Activated T-cell treated with anti-CD3 and anti-CD28 coated beads, Interleukin-2, amount 50 U/mL, for 4 hours (primary cell): Measurements from ENCODE around the gene TNS4. TPM values are rescaled to one million over a fixed set of nuclear protein-coding genes. Genes with fewer than 3 reads are reported as not detected.

ENCODE experiments used
- ATAC-seq, 2 donors: fragments of 200-7000 bp; cut with Tn5 transposase; one replicate each; pipeline ENCODE4 v1.10.0; 2021
- DNase-seq: peaks from one replicate; pipeline ENCODE4 v3.0.0-alpha.2; 2020
- H3K27me3 Mint-ChIP-seq: one replicate; pipeline ENCODE4 v1.8.0; 2021; ENCODE audit warnings: low read depth, mixed read lengths
- H3K36me3 Mint-ChIP-seq: one replicate; pipeline ENCODE4 v1.8.0; 2022; ENCODE audit warnings: mixed read lengths; ENCODE audit not compliant: insufficient read depth
- H3K4me1 Mint-ChIP-seq: one replicate; pipeline ENCODE4 v1.8.0; 2021; ENCODE audit warnings: low read depth, mixed read lengths
- H3K4me3 Mint-ChIP-seq: one replicate; pipeline ENCODE4 v1.8.0; 2021; ENCODE audit warnings: mild to moderate bottlenecking, moderate library complexity, mixed read lengths
- H3K9me3 Mint-ChIP-seq: one replicate; pipeline ENCODE4 v1.8.0; 2021; ENCODE audit warnings: mixed read lengths
- total RNA-seq, 3 donors: library from RNA; stranded (reverse); gene quantifications; one replicate each; pipeline ENCODE4 v1.2.1, GENCODE V29; 2021

The TNS4 gene
- total RNA-seq, 3 donors from 2014 or later: 3.9 to 4.7 (median 4.1) TPM

- H3K4me1 Mint-ChIP-seq: peaks cover 64% of the 10 kb centered on the region
- ATAC-seq (no peak), DNase-seq (no peak)
- no peaks in the 10 kb centered on the region for H3K36me3 Mint-ChIP-seq
- H3K27me3 Mint-ChIP-seq: no peaks in the 10 kb centered on the region
- no peaks in the 10 kb centered on the region for H3K9me3 Mint-ChIP-seq
- no peak overlapping the region for H3K4me3 Mint-ChIP-seq
Observed at GRCh38 chr17:40482722-40483121, 18.7 kb downstream of the TNS4 start.

- H3K9me3 Mint-ChIP-seq: no peaks in the 10 kb centered on the region
- no peaks in the 10 kb centered on the region for H3K27me3 Mint-ChIP-seq
- ATAC-seq (no peak), DNase-seq (no peak)
- no peaks in the 10 kb centered on the region for H3K36me3 Mint-ChIP-seq
- H3K4me3 Mint-ChIP-seq: peak overlapping the region; percentile 8
- peaks cover 60% of the 10 kb centered on the region for H3K4me1 Mint-ChIP-seq
Observed at GRCh38 chr17:40481106-40481505, 20.3 kb downstream of the TNS4 start.

GRCh38 chr17:40480501-40481003, 20.9 kb downstream of the TNS4 start:
- no peaks in the 10 kb centered on the region for H3K27me3 Mint-ChIP-seq

GRCh38 chr17:40479754-40480480, 21.5 kb downstream of the TNS4 start:
- ATAC-seq: no peak
- Mint-ChIP-seq H3K36me3 (no peaks in the 10 kb centered on the region), H3K9me3 (no peaks in the 10 kb centered on the region), H3K27me3 (no peaks in the 10 kb centered on the region), H3K4me1 (peaks cover 50% of the 10 kb centered on the region), H3K4me3 (peak overlapping the region; percentile 59)
- no peak for DNase-seq

More at GRCh38 chr17:40480501-40481003, 20.9 kb downstream of the TNS4 start:
- Mint-ChIP-seq H3K4me1 (peaks cover 56% of the 10 kb centered on the region), H3K4me3 (peak overlapping the region; percentile 59), H3K36me3 (no peaks in the 10 kb centered on the region), H3K9me3 (no peaks in the 10 kb centered on the region)
- peak; percentile 64 for DNase-seq
- peak; percentile 87 to 90 for ATAC-seq

- Mint-ChIP-seq H3K36me3 (no peaks in the 10 kb centered on the region), H3K9me3 (no peaks in the 10 kb centered on the region), H3K4me1 (peaks cover 44% of the 10 kb centered on the region), H3K4me3 (no peak overlapping the region), H3K27me3 (no peaks in the 10 kb centered on the region)
- DNase-seq: no peak
- ATAC-seq: no peak
Observed at GRCh38 chr17:40478486-40478885, 22.9 kb downstream of the TNS4 start.

- H3K4me3 Mint-ChIP-seq: no peak overlapping the region
- H3K27me3 Mint-ChIP-seq: peaks cover 2% of the 10 kb centered on the region
- DNase-seq: no peak
- no peaks in the 10 kb centered on the region for H3K36me3 Mint-ChIP-seq
- no peak for ATAC-seq
- H3K4me1 Mint-ChIP-seq: peaks cover 43% of the 10 kb centered on the region
- H3K9me3 Mint-ChIP-seq: no peaks in the 10 kb centered on the region
Observed at GRCh38 chr17:40477796-40478195, 23.6 kb downstream of the TNS4 start.

GRCh38 chr17:40475234-40475908, 26.1 kb downstream of the TNS4 start:
- Mint-ChIP-seq H3K36me3 (no peaks in the 10 kb centered on the region), H3K4me3 (no peak overlapping the region), H3K27me3 (peaks cover 6% of the 10 kb centered on the region), H3K4me1 (peaks cover 20% of the 10 kb centered on the region), H3K9me3 (no peaks in the 10 kb centered on the region)
- DNase-seq (no peak), ATAC-seq (no peak)

GRCh38 chr17:40474419-40475002, 26.9 kb downstream of the TNS4 start:
- Mint-ChIP-seq H3K4me1 (peaks cover 11% of the 10 kb centered on the region), H3K36me3 (no peaks in the 10 kb centered on the region), H3K27me3 (peaks cover 6% of the 10 kb centered on the region), H3K4me3 (no peak overlapping the region), H3K9me3 (no peaks in the 10 kb centered on the region)
- ATAC-seq (no peak), DNase-seq (no peak)

GRCh38 chr17:40473573-40474365, 27.7 kb downstream of the TNS4 start:
- ATAC-seq (no peak), DNase-seq (no peak)
- peaks cover 6% of the 10 kb centered on the region for H3K4me1 Mint-ChIP-seq
- no peaks in the 10 kb centered on the region for H3K9me3 Mint-ChIP-seq
- no peak overlapping the region for H3K4me3 Mint-ChIP-seq
- H3K27me3 Mint-ChIP-seq: peaks cover 6% of the 10 kb centered on the region
- no peaks in the 10 kb centered on the region for H3K36me3 Mint-ChIP-seq

- ATAC-seq (no peak), DNase-seq (no peak)
- Mint-ChIP-seq H3K9me3 (no peaks in the 10 kb centered on the region), H3K4me1 (peaks cover 4% of the 10 kb centered on the region), H3K27me3 (peaks cover 6% of the 10 kb centered on the region), H3K4me3 (no peak overlapping the region), H3K36me3 (no peaks in the 10 kb centered on the region)
Observed at GRCh38 chr17:40472733-40473452, 28.5 kb downstream of the TNS4 start.

GRCh38 chr17:40471846-40472732, 29.3 kb downstream of the TNS4 start:
- peaks cover 4% of the 10 kb centered on the region for H3K4me1 Mint-ChIP-seq

GRCh38 chr17:40470932-40471828, 30.2 kb downstream of the TNS4 start:
- no peak overlapping the region for H3K4me3 Mint-ChIP-seq
- peaks cover 6% of the 10 kb centered on the region for H3K27me3 Mint-ChIP-seq
- no peaks in the 10 kb centered on the region for H3K9me3 Mint-ChIP-seq
- H3K36me3 Mint-ChIP-seq: no peaks in the 10 kb centered on the region
- H3K4me1 Mint-ChIP-seq: no peaks in the 10 kb centered on the region
- no peak for DNase-seq
- ATAC-seq: no peak

More at GRCh38 chr17:40471846-40472732, 29.3 kb downstream of the TNS4 start:
- ATAC-seq (no peak), DNase-seq (no peak)
- no peaks in the 10 kb centered on the region for H3K36me3 Mint-ChIP-seq
- H3K27me3 Mint-ChIP-seq: peaks cover 6% of the 10 kb centered on the region
- H3K4me3 Mint-ChIP-seq: no peak overlapping the region
- H3K9me3 Mint-ChIP-seq: no peaks in the 10 kb centered on the region
